AG20443 (cell line): ENCODE data around the gene ZNF512B.
"Not testable (repeated sequence)": the region's sequence is repeated elsewhere in the genome, so short reads cannot be mapped to it uniquely, and the experiment has no call there.

Source experiments
- DNase-seq: peaks from one replicate; pipeline ENCODE4 v3.0.0; 2012; ENCODE audit warnings: low spot score, mixed read lengths

ZNF512B gene

GRCh38 chr20:63977739-63978276 lies 8.1 kb upstream of the ZNF512B start:
- peak; percentile 43 for DNase-seq

GRCh38 chr20:63976980-63977738 lies 7.4 kb upstream of the ZNF512B start:
- no peak for DNase-seq

- DNase-seq = not testable (repeated sequence)
Observed at GRCh38 chr20:63976511-63976910, 6.8 kb upstream of the ZNF512B start.

GRCh38 chr20:63974402-63975200 lies 4.9 kb upstream of the ZNF512B start:
- no peak for DNase-seq

GRCh38 chr20:63973636-63974401 lies 4.1 kb upstream of the ZNF512B start:
- DNase-seq = peak; percentile 95

GRCh38 chr20:63973160-63973479 lies 3.4 kb upstream of the ZNF512B start:
- no peak for DNase-seq

- no peak for DNase-seq
Observed at GRCh38 chr20:63972312-63973159, 2.8 kb upstream of the ZNF512B start.

GRCh38 chr20:63971960-63972311 lies 2.2 kb upstream of the ZNF512B start:
- not testable (repeated sequence) for DNase-seq

- DNase-seq = no peak
Observed at GRCh38 chr20:63970714-63971431, 1.1 kb upstream of the ZNF512B start.

- DNase-seq = peak; percentile 38
Observed at GRCh38 chr20:63968928-63969760, 586 bp downstream of the ZNF512B start.

- no peak for DNase-seq
Observed at GRCh38 chr20:63968136-63968927, 1.4 kb downstream of the ZNF512B start.

- no peak for DNase-seq
Observed at GRCh38 chr20:63967330-63968135, 2.2 kb downstream of the ZNF512B start.

- DNase-seq = no peak
Observed at GRCh38 chr20:63966944-63967322, 2.8 kb downstream of the ZNF512B start.

GRCh38 chr20:63966172-63966943 lies 3.4 kb downstream of the ZNF512B start:
- no peak for DNase-seq

- no peak for DNase-seq
Observed at GRCh38 chr20:63964412-63964811, 5.3 kb downstream of the ZNF512B start.

- DNase-seq = no peak
Observed at GRCh38 chr20:63963784-63964301, 5.9 kb downstream of the ZNF512B start.

GRCh38 chr20:63963348-63963741 lies 6.4 kb downstream of the ZNF512B start:
- DNase-seq = no peak
